K562 (cell line): ENCODE results near the gene SHOX. TPM values are rescaled to one million over a fixed set of nuclear protein-coding genes. Genes with fewer than 3 reads are reported as not detected.

Source experiments
- ATAC-seq: fragments of 200-7000 bp; cut with Tn5 transposase; 3 replicates; pipeline ENCODE4 v1.9.1; 2020; ENCODE audit warnings: moderate library complexity
- BruUV-seq: library from RNA; stranded (reverse); fragments of 400-500 nt; replicated peaks from 2 replicates; lab custom pipeline; 2021; lab: Mats Ljungman, UMichigan
- CTCF ChIA-PET: fragments of 300-600 bp; formaldehyde crosslinking; extraction: SDS; loops from one replicate; lab custom pipeline; 2021; ENCODE audit warnings: low intra/inter-chr PET ratio; lab: Yijun Ruan, JAX
- POLR2A ChIA-PET: fragments of 300-600, 350-650 bp; sonication (Branson Sonifier 250); formaldehyde crosslinking; extraction: SDS; loops from one replicate; lab custom pipeline; 2021; ENCODE audit warnings: antibody characterized with exemption, inconsistent platforms; lab: Yijun Ruan, JAX
- DNase-seq, 4 experiments: peaks; one replicate each; pipeline versions ENCODE4 v3.0.0 to v3.0.0-alpha.2; 2011 to 2018; ENCODE audit warnings: low spot score in 3 of 4, mixed read lengths in 3 of 4; ENCODE audit errors: extremely low read depth in 1 of 4
- FAIRE-seq: peaks from 2 replicates; lab custom pipeline; 2011; peaks lifted over from hg19 to GRCh38; lab: Jason Lieb, UNC
- H2AFZ ChIP-seq: 2 replicates; pipeline ENCODE4 v1.6.0; 2011; ENCODE audit warnings: low read depth, low read length, control low read depth, inconsistent platforms
- H3K27ac ChIP-seq: fragments of 200-600 bp; 3 replicates; pipeline ENCODE4 v1.8.0; 2011; ENCODE audit warnings: low read depth, mild to moderate bottlenecking, control low read depth, inconsistent platforms, low read length, moderate library complexity, mixed read lengths; ENCODE audit errors: extremely low read depth
- H3K27me3 ChIP-seq, 2 experiments: fragments of 300-600 bp in 1 of 2; 2 replicates in 1 of 2; 3 replicates in 1 of 2; pipeline versions ENCODE4 v1.6.0 to v1.8.0; 2011; ENCODE audit warnings: inconsistent platforms in 2 of 2, low read length in 2 of 2, mild to moderate bottlenecking in 1 of 2, mixed read lengths in 1 of 2, moderate library complexity in 1 of 2; ENCODE audit not compliant: control insufficient read depth in 2 of 2, insufficient read depth in 2 of 2
- H3K36me3 ChIP-seq: fragments of 300-600 bp; 3 replicates; pipeline ENCODE4 v1.8.0; 2011; ENCODE audit warnings: mild to moderate bottlenecking, low read length, inconsistent platforms; ENCODE audit not compliant: control insufficient read depth, insufficient read depth
- H3K4me1 ChIP-seq, 2 experiments: fragments of 200-600 bp in 1 of 2; replicated peaks in 1 of 2; 2 replicates in 1 of 2; 3 replicates in 1 of 2; pipeline versions ENCODE4 v1.5.1 to v1.8.0; 2011; ENCODE audit warnings: inconsistent platforms in 2 of 2, low read length in 2 of 2, mild to moderate bottlenecking in 1 of 2, mixed read lengths in 1 of 2, moderate library complexity in 1 of 2; ENCODE audit not compliant: control insufficient read depth in 2 of 2, insufficient read depth in 2 of 2
- H3K4me2 ChIP-seq: 2 replicates; pipeline ENCODE4 v1.6.1; 2011; ENCODE audit warnings: low read length, control low read depth, inconsistent platforms, mixed read lengths; ENCODE audit not compliant: insufficient read depth
- H3K4me3 ChIP-seq: fragments of 200-600 bp; sonication (generic), shearing (Covaris generic); 2 replicates; pipeline ENCODE4 v1.5.1; 2016; ENCODE audit warnings: control low read depth, inconsistent platforms
- H3K79me2 ChIP-seq: fragments of 200-600 bp; 3 replicates; pipeline ENCODE4 v1.8.0; 2011; ENCODE audit warnings: low read length, inconsistent platforms; ENCODE audit not compliant: control insufficient read depth, insufficient read depth
- H3K9ac ChIP-seq, 2 experiments: 2 replicates each; pipeline versions ENCODE4 v1.6.0 to v1.6.1; 2011; ENCODE audit warnings: low read depth in 2 of 2, low read length in 2 of 2, control low read depth in 1 of 2, inconsistent platforms in 1 of 2, mild to moderate bottlenecking in 1 of 2, mixed read lengths in 1 of 2; ENCODE audit not compliant: insufficient read depth in 1 of 2
- H3K9me1 ChIP-seq: one replicate; pipeline ENCODE4 v1.6.0; 2011; ENCODE audit warnings: inconsistent platforms, mild to moderate bottlenecking, low read length, moderate library complexity; ENCODE audit not compliant: control insufficient read depth, insufficient read depth
- H3K9me3 ChIP-seq: replicated peaks from 2 replicates; pipeline ENCODE4 v1.5.1; 2011; ENCODE audit warnings: low read depth, low read length, inconsistent platforms; ENCODE audit not compliant: control insufficient read depth, insufficient read depth
- H4K20me1 ChIP-seq: replicated peaks from 2 replicates; pipeline ENCODE4 v1.6.1; 2011; ENCODE audit warnings: low read length, inconsistent platforms, mixed read lengths; ENCODE audit not compliant: control insufficient read depth, insufficient read depth
- CREBBP ChIP-seq: IDR thresholded peaks from one replicate; pipeline ENCODE4 v1.6.1; 2012; ENCODE audit warnings: low read depth, mild to moderate bottlenecking, control low read depth, inconsistent platforms, low read length
- CTBP1 ChIP-seq: fragments of 450-650 bp; IDR thresholded peaks from 2 replicates; pipeline ENCODE4 v1.6.1; 2016; ENCODE audit warnings: borderline replicate concordance
- FOSL1 ChIP-seq: fragments of 200-800 bp; sonication (Bioruptor generic); conservative IDR thresholded peaks from 2 replicates; pipeline ENCODE4 v1.6.1; 2016; ENCODE audit warnings: missing genetic modification characterization, missing compliant biosample characterization
- MLLT1 ChIP-seq, 2 experiments: fragments of 450-650 bp; IDR thresholded peaks; 2 replicates each; pipeline ENCODE4 v1.6.1; 2016
- PTBP1 ChIP-seq: fragments of 200-400 bp; formaldehyde crosslinking; IDR thresholded peaks from 2 replicates; pipeline ENCODE4 v1.6.1; 2017; ENCODE audit warnings: low read depth, low read length
- RBM22 ChIP-seq: fragments of 200-400 bp; formaldehyde crosslinking; IDR thresholded peaks from 2 replicates; pipeline ENCODE4 v1.6.1; 2018; ENCODE audit warnings: low read length, low read depth; ENCODE audit not compliant: poor library complexity, severe bottlenecking
- SNRNP70 ChIP-seq: fragments of 200-400 bp; formaldehyde crosslinking; optimal IDR thresholded peaks from 2 replicates; pipeline ENCODE3; 2017; ENCODE audit warnings: low read depth, low read length
- SRSF9 ChIP-seq: fragments of 200-400 bp; formaldehyde crosslinking; IDR thresholded peaks from 2 replicates; pipeline ENCODE4 v1.6.1; 2017; ENCODE audit warnings: low read depth, low read length, borderline replicate concordance
- TCF7 ChIP-seq: sonication (generic); IDR thresholded peaks from 2 replicates; pipeline ENCODE4 v1.6.1; 2016; ENCODE audit warnings: antibody characterized with exemption, borderline replicate concordance
- ZFP36 ChIP-seq: fragments of 150-350 bp; IDR thresholded peaks from 2 replicates; pipeline ENCODE4 v1.6.1; 2018; ENCODE audit warnings: low read length, low read depth; ENCODE audit not compliant: partially characterized antibody
- WGBS: fragments of 100-300 bp; shearing (Covaris generic); methylation state at CpG from one replicate; pipeline ENCODE4 v1.1.6; 2016; ENCODE audit warnings: low coverage, mixed read lengths; ENCODE audit not compliant: insufficient coverage; ENCODE audit errors: missing lambda C conversion rate; 5-methylcytosine and 5-hydroxymethylcytosine counted together
- in situ Hi-C: fragments of 300-500 bp; cut with MboI; formaldehyde crosslinking; loops from 4 replicates; pipeline ENCODE4 v1.15.0; 2018; ENCODE audit warnings: inconsistent platforms, mixed read lengths
- intact Hi-C: fragments of 100-400 bp; cut with micrococcal nuclease; formaldehyde crosslinking; loops from 2 replicates; pipeline ENCODE4 v1.14.2; 2022
- polyA plus RNA-seq, 8 experiments: library from polyadenylated mRNA; depleted of rRNA in 4 of 8; stranded (reverse) in 5 of 8; unstranded in 3 of 8; fragments of >200 nt; fragmentation: Nextera tagmentation in 2 of 8; fragmentation: Illumina TruSeq in 1 of 8; extraction: Ambion mirVana in 2 of 8; extraction: Trizol in 1 of 8; gene quantifications; 2 replicates each; pipeline versions ENCODE4 v1.2.1 to v1.2.3, GENCODE V29; 2011 to 2014; ENCODE audit warnings: inconsistent platforms in 1 of 8, missing spikeins in 1 of 8
- total RNA-seq, 7 experiments: library from RNA; depleted of rRNA in 6 of 7; stranded (reverse); fragments of >200 nt in 6 of 7; fragmentation: Illumina TruSeq in 2 of 7; extraction: Trizol in 2 of 7; gene quantifications; 2 replicates each; pipeline versions ENCODE4 v1.2.1 to v1.2.3, GENCODE V29; 2011 to 2021; ENCODE audit warnings: low replicate concordance in 1 of 7

Gene SHOX
- total and polyA plus RNA-seq, 9 of the 15 experiments (the other 6 are each of a cell fraction or from before 2014, with no cell fraction given): not detected

- TF ChIP-seq RBM22: no peak
- no peak for TF ChIP-seq ZFP36
- TF ChIP-seq MLLT1 (IDR thresholded peaks at IDR 0.05): no peak
- no peak for TF ChIP-seq SRSF9
- TF ChIP-seq SNRNP70: no peak
- TF ChIP-seq CREBBP: no peak
- TF ChIP-seq TCF7: no peak
- TF ChIP-seq CTBP1: no peak
Observed at GRCh38 chrX:670645-671044, 40.1 kb downstream of the SHOX start (continued).

- Histone ChIP-seq H3K79me2 (no peaks in the 10 kb centered on the region), H3K9me3 (no peaks in the 10 kb centered on the region), H4K20me1 (no peaks in the 10 kb centered on the region), H2AFZ (no peak overlapping the region), H3K27me3 (peaks cover 0 to 17% of the 10 kb centered on the region in 2 experiments; a peak in 1 of 5 replicates), H3K9ac (no peak overlapping the region), H3K4me2 (no peak overlapping the region), H3K36me3 (no peaks in the 10 kb centered on the region), H3K4me3 (no peak overlapping the region), H3K27ac (no peak overlapping the region), H3K9me1 (no peaks in the 10 kb centered on the region), H3K4me1 (no peaks in the 10 kb centered on the region)
- BruUV-seq: no TSS peak
- CTCF ChIA-PET: no interaction called here
- in situ Hi-C loops (no loop called here), intact Hi-C loops (no loop called here)
- WGBS: 0% methylated on average over 7 of the region's 7 CpGs
- TF ChIP-seq PTBP1 (no peak), FOSL1 (tag) (no peak)
- no peak for FAIRE-seq
- POLR2A ChIA-PET: no interaction called here
- no peak for ATAC-seq
- DNase-seq: no peak
Observed at GRCh38 chrX:672931-673330, 42.3 kb downstream of the SHOX start.
